ENCODE measurements around the gene EMILIN1.
A peak's percentile ranks its signal among the peaks of the same experiment; 100 is the strongest.
"Not testable (repeated sequence)": the region's sequence is repeated elsewhere in the genome, so short reads cannot be mapped to it uniquely, and the experiment has no call there.

Gene EMILIN1

DNA sequence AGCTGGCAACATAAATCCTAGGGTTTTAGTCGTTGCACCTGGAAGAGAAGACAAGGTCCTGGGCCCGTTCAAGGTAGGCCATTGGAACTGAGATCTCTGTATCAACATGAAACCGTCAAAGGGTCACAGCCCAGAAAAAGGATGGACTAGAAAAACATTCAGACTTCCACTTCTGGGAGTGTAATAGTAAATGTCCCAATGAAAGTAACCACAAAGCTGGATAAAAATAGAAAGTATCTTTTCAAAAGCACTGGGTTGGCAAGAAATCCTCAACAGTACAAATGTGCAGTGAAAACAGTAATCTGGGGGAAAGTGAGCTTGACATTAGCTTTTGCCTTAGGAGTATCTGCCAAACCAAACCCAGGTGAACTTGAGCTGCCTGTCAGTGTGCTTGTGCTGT lies 27.6 kb downstream of the EMILIN1 start:
- no peak overlapping the region for H3K9ac ChIP-seq (ENCODE audit: low read depth in 1 of 2, low read length in 2 of 2)
- H3K4me3 ChIP-seq (ENCODE audit: low read depth in 1 of 2, low read length in 2 of 2), result no peak overlapping the region
- H3K36me3 ChIP-seq (ENCODE audit: control insufficient read depth in 1 of 2, insufficient read depth in 2 of 2, low read length in 2 of 2), result peaks cover 0 to 2% of the 10 kb centered on the region in 2 donors
- no peaks in the 10 kb centered on the region for H3K9me3 ChIP-seq (ENCODE audit: control insufficient read depth in 1 of 2, low read length in 2 of 2)
- H3K27ac ChIP-seq (ENCODE audit: low read depth, low read length), result no peak overlapping the region
- no peaks in the 10 kb centered on the region for H3K4me1 ChIP-seq (ENCODE audit: control insufficient read depth in 1 of 2, insufficient read depth in 2 of 2, low read length in 2 of 2)
- H3K27me3 ChIP-seq (ENCODE audit: control insufficient read depth in 1 of 2, insufficient read depth in 2 of 2, low read length in 2 of 2), result no peaks in the 10 kb centered on the region

DNA sequence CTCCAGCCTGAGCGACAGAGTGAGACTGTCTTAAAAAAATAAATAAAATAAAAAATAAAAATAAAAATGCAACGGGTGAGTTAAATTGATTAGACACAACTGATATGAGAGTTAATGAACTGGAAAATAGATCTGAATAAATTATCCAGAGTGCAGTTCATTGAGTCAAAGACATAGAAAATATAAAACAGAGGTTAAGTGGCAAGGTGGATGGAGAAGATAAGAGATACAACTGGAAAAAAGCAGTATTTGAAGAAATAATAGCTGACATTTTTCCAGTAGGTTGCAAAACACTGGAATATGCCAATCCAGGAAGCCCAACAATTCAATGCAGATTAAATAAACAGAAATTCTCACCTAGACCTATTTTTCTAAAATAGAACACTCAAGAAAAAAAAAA lies 29.8 kb downstream of the EMILIN1 start:
- Histone ChIP-seq H3K9me3 (ENCODE audit: control insufficient read depth in 1 of 2, low read length in 2 of 2) (no peaks in the 10 kb centered on the region), H3K4me3 (ENCODE audit: low read depth in 1 of 2, low read length in 2 of 2) (no peak overlapping the region), H3K36me3 (ENCODE audit: control insufficient read depth in 1 of 2, insufficient read depth in 2 of 2, low read length in 2 of 2) (no peaks in the 10 kb centered on the region), H3K27ac (ENCODE audit: low read depth, low read length) (no peak overlapping the region), H3K4me1 (ENCODE audit: control insufficient read depth in 1 of 2, insufficient read depth in 2 of 2, low read length in 2 of 2) (no peaks in the 10 kb centered on the region), H3K27me3 (ENCODE audit: control insufficient read depth in 1 of 2, insufficient read depth in 2 of 2, low read length in 2 of 2) (no peaks in the 10 kb centered on the region), H3K9ac (ENCODE audit: low read depth in 1 of 2, low read length in 2 of 2) (no peak overlapping the region)

DNA sequence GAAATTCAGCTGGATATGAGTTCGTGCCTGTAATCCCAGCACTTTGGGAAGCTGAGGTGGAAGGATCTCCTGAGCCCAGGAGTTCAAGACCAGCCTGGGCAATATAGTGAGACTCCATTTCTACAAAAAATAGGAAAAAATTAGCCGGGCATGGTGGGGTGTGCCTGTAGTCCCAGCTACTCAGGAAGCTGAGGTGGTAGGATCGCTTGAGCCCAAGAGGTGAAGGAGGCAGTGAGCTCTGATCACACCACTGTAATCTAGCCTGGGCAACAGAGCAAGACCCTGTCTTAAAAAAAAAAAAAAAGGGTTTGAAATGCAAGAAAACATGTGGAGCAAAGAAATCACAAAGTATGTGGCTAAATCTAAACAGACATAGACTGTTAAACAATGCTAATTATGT lies 30.7 kb downstream of the EMILIN1 start:
- Histone ChIP-seq H3K36me3 (ENCODE audit: control insufficient read depth in 1 of 2, insufficient read depth in 2 of 2, low read length in 2 of 2) (no peaks in the 10 kb centered on the region), H3K9ac (ENCODE audit: low read depth in 1 of 2, low read length in 2 of 2) (no peak overlapping the region), H3K27me3 (ENCODE audit: control insufficient read depth in 1 of 2, insufficient read depth in 2 of 2, low read length in 2 of 2) (no peaks in the 10 kb centered on the region), H3K4me3 (ENCODE audit: low read depth in 1 of 2, low read length in 2 of 2) (no peak overlapping the region), H3K4me1 (ENCODE audit: control insufficient read depth in 1 of 2, insufficient read depth in 2 of 2, low read length in 2 of 2) (no peaks in the 10 kb centered on the region), H3K27ac (ENCODE audit: low read depth, low read length) (no peak overlapping the region), H3K9me3 (ENCODE audit: control insufficient read depth in 1 of 2, low read length in 2 of 2) (no peaks in the 10 kb centered on the region)

DNA sequence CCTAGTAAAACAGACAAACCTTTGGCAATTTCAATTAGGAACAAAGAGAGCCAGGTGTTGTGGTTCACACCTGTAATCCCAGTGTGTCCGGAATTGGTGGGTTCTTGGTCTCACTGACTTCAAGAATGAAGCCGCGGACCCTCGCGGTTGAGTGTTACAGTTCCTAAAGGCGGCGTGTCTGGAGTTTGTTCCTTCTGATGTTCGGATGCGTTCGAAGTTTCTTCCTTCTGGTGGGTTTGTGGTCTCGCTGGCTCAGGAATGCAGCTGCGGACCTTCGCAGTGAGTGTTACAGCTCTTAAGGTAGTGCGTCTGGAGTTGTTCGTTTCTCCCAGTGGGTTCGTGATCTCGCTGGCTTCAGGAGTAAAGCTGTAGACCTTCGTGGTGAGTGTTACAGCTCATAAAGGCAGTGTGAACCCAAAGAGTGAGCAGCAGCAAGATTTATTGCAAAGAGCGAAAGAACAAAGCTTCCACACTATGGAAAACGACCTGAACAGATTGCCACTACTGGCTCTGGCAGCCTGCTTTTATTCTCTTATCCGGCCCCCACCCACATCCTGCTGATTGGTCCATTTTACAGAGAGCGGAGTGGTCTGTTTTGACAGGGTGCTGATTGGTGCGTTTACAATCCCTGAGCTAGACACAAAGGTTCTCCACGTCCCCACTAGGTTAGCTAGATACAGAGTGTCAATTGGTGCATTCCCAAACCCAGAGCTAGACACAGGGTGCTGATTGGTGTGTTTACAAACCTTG lies 32.4 kb downstream of the EMILIN1 start:
- not testable (repeated sequence) for H3K27me3 ChIP-seq (ENCODE audit: control insufficient read depth in 1 of 2, insufficient read depth in 2 of 2, low read length in 2 of 2); H3K4me3 ChIP-seq (ENCODE audit: low read depth in 1 of 2, low read length in 2 of 2); H3K9me3 ChIP-seq (ENCODE audit: control insufficient read depth in 1 of 2, low read length in 2 of 2); H3K27ac ChIP-seq (ENCODE audit: low read depth, low read length); H3K9ac ChIP-seq (ENCODE audit: low read depth in 1 of 2, low read length in 2 of 2); H3K36me3 ChIP-seq (ENCODE audit: control insufficient read depth in 1 of 2, insufficient read depth in 2 of 2, low read length in 2 of 2); H3K4me1 ChIP-seq (ENCODE audit: control insufficient read depth in 1 of 2, insufficient read depth in 2 of 2, low read length in 2 of 2)

DNA sequence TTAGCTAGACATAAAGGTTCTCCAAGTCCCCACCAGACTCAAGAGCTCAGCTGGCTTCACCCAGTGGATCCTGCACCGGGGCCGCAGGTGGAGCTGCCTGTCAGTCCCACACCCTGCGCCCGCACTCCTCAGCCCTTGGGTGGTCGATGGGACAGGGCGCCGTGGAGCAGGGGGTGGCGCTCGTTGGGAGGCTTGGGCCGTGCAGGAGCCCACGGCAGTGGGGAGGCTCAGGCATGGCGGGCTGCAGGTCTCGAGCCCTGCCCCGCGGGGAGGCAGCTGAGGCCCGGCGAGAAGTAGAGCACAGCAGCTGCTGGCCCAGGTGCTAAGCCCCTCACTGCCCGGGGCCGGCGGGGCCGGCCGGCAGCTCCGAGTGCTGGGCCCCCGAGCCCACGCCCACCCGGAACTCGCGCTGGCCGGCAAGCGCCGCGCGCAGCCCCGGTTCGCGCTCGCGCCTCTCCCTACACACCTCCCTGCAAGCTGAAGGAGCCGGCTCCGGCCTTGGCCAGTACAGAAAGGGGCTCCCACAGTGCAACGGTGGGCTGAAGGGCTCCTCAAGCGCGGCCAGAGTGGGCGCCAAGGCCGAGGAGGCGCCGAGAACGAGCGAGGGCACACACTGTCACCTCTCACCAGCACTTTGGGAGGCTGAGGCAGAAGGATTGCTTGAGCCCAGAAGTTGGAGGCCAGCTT lies 33.1 kb downstream of the EMILIN1 start:
- H3K27me3 ChIP-seq (ENCODE audit: control insufficient read depth in 1 of 2, insufficient read depth in 2 of 2, low read length in 2 of 2); H3K4me3 ChIP-seq (ENCODE audit: low read depth in 1 of 2, low read length in 2 of 2); H3K4me1 ChIP-seq (ENCODE audit: control insufficient read depth in 1 of 2, insufficient read depth in 2 of 2, low read length in 2 of 2); H3K27ac ChIP-seq (ENCODE audit: low read depth, low read length); H3K9me3 ChIP-seq (ENCODE audit: control insufficient read depth in 1 of 2, low read length in 2 of 2); H3K9ac ChIP-seq (ENCODE audit: low read depth in 1 of 2, low read length in 2 of 2); H3K36me3 ChIP-seq (ENCODE audit: control insufficient read depth in 1 of 2, insufficient read depth in 2 of 2, low read length in 2 of 2): not testable (repeated sequence)

DNA sequence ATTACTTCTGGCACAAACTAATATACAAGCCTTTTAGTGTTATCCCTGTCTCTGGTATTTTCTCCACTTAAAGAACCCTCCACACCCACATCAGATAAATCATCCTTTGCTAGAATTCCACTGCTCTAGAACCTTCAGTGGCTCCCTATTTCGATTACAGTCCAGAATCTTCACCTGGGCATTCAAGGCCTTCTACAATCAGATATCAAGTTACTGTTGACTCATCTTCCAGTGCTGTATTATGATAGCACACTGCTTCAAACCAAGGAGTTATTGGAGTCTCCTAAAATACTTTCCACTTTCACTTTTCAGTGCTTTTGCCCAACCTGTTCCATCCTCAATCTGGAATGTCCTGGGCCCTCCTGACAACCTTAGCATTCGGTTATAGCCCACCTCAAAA lies 37.1 kb downstream of the EMILIN1 start:
- H3K27me3 ChIP-seq (ENCODE audit: control insufficient read depth in 1 of 2, insufficient read depth in 2 of 2, low read length in 2 of 2), result peaks cover 12% of the 10 kb centered on the region in 2 donors
- H3K9me3 ChIP-seq (ENCODE audit: control insufficient read depth in 1 of 2, low read length in 2 of 2), result no peaks in the 10 kb centered on the region
- no peak overlapping the region for H3K9ac ChIP-seq (ENCODE audit: low read depth in 1 of 2, low read length in 2 of 2)
- peaks cover 4 to 9% of the 10 kb centered on the region in 2 donors for H3K4me1 ChIP-seq (ENCODE audit: control insufficient read depth in 1 of 2, insufficient read depth in 2 of 2, low read length in 2 of 2)
- H3K27ac ChIP-seq (ENCODE audit: low read depth, low read length), result no peak overlapping the region
- no peak overlapping the region for H3K4me3 ChIP-seq (ENCODE audit: low read depth in 1 of 2, low read length in 2 of 2)
- no peaks in the 10 kb centered on the region for H3K36me3 ChIP-seq (ENCODE audit: control insufficient read depth in 1 of 2, insufficient read depth in 2 of 2, low read length in 2 of 2)

DNA sequence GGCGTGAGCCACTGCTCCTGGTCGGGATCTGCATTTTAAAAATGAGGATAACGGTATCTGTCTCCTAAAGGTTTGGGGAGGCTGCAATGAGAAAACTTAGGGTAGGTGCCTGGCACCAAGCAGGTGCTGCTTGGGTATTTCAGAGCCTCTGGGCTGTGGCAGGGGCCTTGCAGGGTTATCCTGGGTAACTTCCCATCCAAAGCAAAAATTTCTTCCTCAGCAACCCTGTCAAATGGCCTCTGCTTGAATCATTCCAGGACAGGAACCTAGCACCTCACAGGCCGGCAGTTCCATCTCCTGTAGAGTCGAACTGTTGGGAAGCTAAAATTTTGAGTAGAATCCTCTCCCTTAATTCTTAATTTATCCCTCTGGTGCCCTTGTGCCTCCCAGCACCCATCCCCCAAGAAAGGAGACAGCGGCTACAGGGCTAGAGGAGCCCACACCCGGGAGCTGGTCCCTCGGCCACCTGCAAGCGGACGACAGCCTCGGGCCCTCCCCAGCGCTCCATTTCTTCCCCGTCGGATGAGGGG lies 39.6 kb downstream of the EMILIN1 start:
- no peak overlapping the region for H3K9ac ChIP-seq (ENCODE audit: low read depth in 1 of 2, low read length in 2 of 2)
- peak overlapping the region; percentile 37 to 58 for H3K4me3 ChIP-seq (ENCODE audit: low read depth in 1 of 2, low read length in 2 of 2)
- no peak overlapping the region for H3K27ac ChIP-seq (ENCODE audit: low read depth, low read length)
- H3K27me3 ChIP-seq (ENCODE audit: control insufficient read depth in 1 of 2, insufficient read depth in 2 of 2, low read length in 2 of 2), result peaks cover 12% of the 10 kb centered on the region in 2 donors
- no peaks in the 10 kb centered on the region for H3K36me3 ChIP-seq (ENCODE audit: control insufficient read depth in 1 of 2, insufficient read depth in 2 of 2, low read length in 2 of 2)
- no peaks in the 10 kb centered on the region for H3K9me3 ChIP-seq (ENCODE audit: control insufficient read depth in 1 of 2, low read length in 2 of 2)
- H3K4me1 ChIP-seq (ENCODE audit: control insufficient read depth in 1 of 2, insufficient read depth in 2 of 2, low read length in 2 of 2), result peaks cover 5 to 14% of the 10 kb centered on the region in 2 donors

DNA sequence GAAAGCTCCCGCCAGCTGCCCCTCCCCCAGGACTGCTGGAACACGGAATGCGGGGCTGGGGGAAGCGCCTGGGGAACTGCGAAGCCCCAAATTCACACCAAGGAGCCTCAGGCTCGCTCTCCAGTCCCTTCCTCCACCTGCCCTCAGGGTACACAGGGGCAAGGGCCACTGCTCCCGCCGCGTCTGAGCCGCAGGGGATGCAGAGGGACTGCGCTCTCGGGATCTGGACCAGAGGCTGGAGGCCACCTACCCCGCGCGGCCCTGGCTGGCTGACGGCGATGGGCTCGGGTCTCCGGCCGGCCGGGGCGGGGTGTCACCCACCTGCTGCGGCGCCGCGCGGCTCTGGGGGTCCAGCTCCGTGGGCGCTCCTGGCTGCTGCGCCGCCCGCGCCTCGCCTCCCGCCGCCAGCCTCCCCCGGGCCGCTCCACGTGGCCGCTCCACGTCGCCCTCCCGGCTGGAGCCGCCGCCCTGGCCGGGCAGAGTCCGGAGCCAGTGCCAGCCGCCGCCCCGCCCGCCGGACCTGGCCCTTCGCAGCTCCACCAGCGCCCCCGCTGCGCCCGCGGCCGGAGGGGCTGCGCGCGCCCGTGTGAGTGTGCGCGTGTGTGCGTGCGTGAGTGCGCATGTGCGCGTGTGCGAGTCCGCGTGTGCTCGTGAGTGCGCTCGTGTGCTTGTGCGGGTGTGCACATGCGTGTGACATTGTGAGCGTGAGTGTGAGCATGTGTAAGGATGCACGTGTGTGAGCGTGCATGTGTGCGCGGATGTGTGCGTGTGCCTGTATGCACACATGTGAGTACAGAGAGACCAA lies 40.3 kb downstream of the EMILIN1 start, which contains the start of gene CGREF1:
TSS of gene CGREF1 (minus strand) at position 604 of the 805 bp plus-strand sequence. CDS start 14,762 bp downstream, outside the sequence.
- Histone ChIP-seq H3K4me1 (ENCODE audit: control insufficient read depth in 1 of 2, insufficient read depth in 2 of 2, low read length in 2 of 2) (peaks cover 9 to 20% of the 10 kb centered on the region in 2 donors), H3K27ac (ENCODE audit: low read depth, low read length) (no peak within 1 kb of the TSS), H3K27me3 (ENCODE audit: control insufficient read depth in 1 of 2, insufficient read depth in 2 of 2, low read length in 2 of 2) (peaks cover 12% of the 10 kb centered on the region in 2 donors), H3K9me3 (ENCODE audit: control insufficient read depth in 1 of 2, low read length in 2 of 2) (no peaks in the 10 kb centered on the region), H3K9ac (ENCODE audit: low read depth in 1 of 2, low read length in 2 of 2) (no peak within 1 kb of the TSS), H3K4me3 (ENCODE audit: low read depth in 1 of 2, low read length in 2 of 2) (peak within 1 kb of the TSS; percentile 64 to 75), H3K36me3 (ENCODE audit: control insufficient read depth in 1 of 2, insufficient read depth in 2 of 2, low read length in 2 of 2) (no peaks in the 10 kb centered on the region)

DNA sequence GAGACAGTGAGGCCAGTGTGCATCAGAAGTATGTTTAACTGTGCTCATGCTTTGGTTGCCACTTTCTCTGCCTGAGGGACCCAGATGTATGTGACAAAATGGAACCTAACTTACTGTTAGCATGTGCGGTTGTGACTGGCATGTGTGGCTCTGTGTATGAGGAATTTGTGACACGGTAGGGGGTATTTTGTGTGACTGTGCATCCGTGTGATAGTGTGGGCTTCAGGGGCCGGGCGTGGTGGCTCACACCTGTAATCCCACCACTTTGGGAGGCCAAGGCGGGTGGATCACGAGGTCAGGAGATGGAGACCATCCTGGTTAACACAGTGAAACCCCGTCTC lies 40.9 kb downstream of the EMILIN1 start:
- H3K27ac ChIP-seq (ENCODE audit: low read depth, low read length); H3K36me3 ChIP-seq (ENCODE audit: control insufficient read depth in 1 of 2, insufficient read depth in 2 of 2, low read length in 2 of 2); H3K9ac ChIP-seq (ENCODE audit: low read depth in 1 of 2, low read length in 2 of 2); H3K9me3 ChIP-seq (ENCODE audit: control insufficient read depth in 1 of 2, low read length in 2 of 2): not testable (repeated sequence)
- Histone ChIP-seq H3K4me3 (ENCODE audit: low read depth in 1 of 2, low read length in 2 of 2) (peak overlapping the region; percentile 64 to 75), H3K27me3 (ENCODE audit: control insufficient read depth in 1 of 2, insufficient read depth in 2 of 2, low read length in 2 of 2) (peaks cover 12% of the 10 kb centered on the region in 2 donors), H3K4me1 (ENCODE audit: control insufficient read depth in 1 of 2, insufficient read depth in 2 of 2, low read length in 2 of 2) (peaks cover 9 to 25% of the 10 kb centered on the region in 2 donors)

DNA sequence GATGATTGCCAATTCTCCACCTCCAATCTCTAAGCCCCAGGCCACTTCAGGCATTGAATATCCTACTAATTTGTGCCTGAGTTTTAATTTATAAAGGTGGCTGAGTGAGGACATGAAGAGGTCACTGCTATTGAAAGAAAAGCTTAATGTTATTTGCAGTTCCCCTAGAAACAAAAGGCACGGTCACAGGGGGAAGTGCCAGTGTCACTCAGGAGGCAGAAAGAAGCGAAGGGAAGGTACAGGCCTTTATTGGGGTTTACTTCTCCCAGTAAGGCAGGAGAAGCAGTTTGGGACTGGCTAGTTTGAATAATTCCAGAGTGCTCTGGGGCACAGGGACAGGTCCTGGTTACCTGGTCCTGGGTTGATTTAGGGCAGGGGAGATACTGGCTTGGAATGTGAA lies 43.5 kb downstream of the EMILIN1 start:
- H3K4me3 ChIP-seq (ENCODE audit: low read depth in 1 of 2, low read length in 2 of 2), result no peak overlapping the region
- no peak overlapping the region for H3K9ac ChIP-seq (ENCODE audit: low read depth in 1 of 2, low read length in 2 of 2)
- H3K36me3 ChIP-seq (ENCODE audit: control insufficient read depth in 1 of 2, insufficient read depth in 2 of 2, low read length in 2 of 2), result no peaks in the 10 kb centered on the region
- no peaks in the 10 kb centered on the region for H3K9me3 ChIP-seq (ENCODE audit: control insufficient read depth in 1 of 2, low read length in 2 of 2)
- H3K27ac ChIP-seq (ENCODE audit: low read depth, low read length), result no peak overlapping the region
- H3K27me3 ChIP-seq (ENCODE audit: control insufficient read depth in 1 of 2, insufficient read depth in 2 of 2, low read length in 2 of 2), result peaks cover 12% of the 10 kb centered on the region in 2 donors
- H3K4me1 ChIP-seq (ENCODE audit: control insufficient read depth in 1 of 2, insufficient read depth in 2 of 2, low read length in 2 of 2), result peaks cover 9 to 27% of the 10 kb centered on the region in 2 donors

Measured in duodenal mucosa (tissue), 2 donors.